ENCODE measurements around the gene SAT2. TPM values are rescaled to one million over a fixed set of nuclear protein-coding genes. Genes with fewer than 3 reads are reported as not detected.

SAT2 gene
- total and polyA plus RNA-seq, 2 of the 13 experiments (the other 11 are each of a cell fraction or from before 2014, with no cell fraction given), result 37.6 to 93.7 TPM

DNA sequence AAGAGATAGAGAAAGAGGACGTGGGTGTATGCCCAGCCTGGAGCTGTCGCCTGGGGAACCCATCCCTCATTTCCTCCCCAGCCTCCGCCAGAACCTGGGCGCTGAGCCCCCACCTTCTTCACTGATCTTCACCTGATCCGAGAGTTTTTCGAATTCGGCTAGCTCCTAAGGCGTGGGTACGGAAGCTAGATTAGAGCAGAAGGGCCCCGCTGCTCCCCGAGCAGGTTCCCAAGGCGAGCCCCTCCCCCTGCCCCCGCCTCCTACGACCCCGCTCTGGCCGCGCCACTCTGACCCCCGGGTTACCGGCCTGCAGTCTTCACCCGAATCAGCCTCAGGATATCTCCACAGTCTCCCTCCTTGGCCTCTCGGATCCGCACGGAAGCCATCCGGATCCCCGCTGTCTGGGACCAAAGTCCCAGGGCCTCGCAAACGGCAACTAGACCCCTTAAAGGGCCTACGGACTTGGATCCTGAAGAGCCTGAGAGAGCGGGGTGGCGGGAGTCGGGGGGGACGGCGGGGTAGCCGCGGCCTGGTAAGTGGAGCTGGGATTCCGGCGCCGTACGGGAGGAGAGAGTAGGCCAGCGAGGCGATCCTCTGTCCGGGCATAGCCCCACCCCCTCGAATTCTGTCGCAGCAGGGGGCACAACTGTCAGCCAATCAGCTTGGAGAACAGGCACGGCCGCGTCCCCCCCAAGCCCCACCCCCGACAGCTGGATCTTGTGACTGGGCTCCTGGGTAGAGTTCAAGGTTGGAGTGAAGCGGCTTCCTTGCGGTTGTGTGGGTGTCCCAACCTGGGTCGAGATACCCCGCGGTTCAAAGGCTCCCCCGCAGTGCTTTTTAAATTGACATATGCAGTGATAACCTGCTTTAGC is at the start of gene SAT2 (continued):
- TF ChIP-seq ZNF256 (CRISPR knock-in tag; conservative IDR thresholded peaks at IDR 0.05), result no peak
- TF ChIP-seq GABPB1 (CRISPR knock-in tag; IDR thresholded peaks at IDR 0.05), result peak; percentile 66
- TF ChIP-seq, protein P1, sequence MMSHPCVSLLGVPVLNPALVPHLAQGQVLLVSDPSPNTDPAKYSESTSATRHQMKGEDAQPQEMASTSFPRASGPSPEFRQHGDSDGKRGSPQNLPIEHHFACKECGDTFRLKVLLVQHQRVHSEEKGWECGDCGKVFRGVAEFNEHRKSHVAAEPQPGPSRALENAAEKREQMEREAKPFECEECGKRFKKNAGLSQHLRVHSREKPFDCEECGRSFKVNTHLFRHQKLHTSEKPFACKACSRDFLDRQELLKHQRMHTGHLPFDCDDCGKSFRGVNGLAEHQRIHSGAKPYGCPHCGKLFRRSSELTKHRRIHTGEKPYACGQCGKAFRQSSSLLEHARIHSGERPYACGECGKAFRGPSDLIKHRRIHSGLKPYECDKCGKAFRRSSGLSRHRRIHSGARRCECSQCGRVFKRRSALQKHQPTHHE (CRISPR knock-in tag; IDR thresholded peaks at IDR 0.05; ENCODE audit: borderline replicate concordance), result no peak
- TF ChIP-seq, protein P2, sequence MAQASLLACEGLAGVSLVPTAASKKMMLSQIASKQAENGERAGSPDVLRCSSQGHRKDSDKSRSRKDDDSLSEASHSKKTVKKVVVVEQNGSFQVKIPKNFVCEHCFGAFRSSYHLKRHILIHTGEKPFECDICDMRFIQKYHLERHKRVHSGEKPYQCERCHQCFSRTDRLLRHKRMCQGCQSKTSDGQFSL (CRISPR knock-in tag; IDR thresholded peaks at IDR 0.05), result peak; percentile 91
- TF ChIP-seq, protein P3, sequence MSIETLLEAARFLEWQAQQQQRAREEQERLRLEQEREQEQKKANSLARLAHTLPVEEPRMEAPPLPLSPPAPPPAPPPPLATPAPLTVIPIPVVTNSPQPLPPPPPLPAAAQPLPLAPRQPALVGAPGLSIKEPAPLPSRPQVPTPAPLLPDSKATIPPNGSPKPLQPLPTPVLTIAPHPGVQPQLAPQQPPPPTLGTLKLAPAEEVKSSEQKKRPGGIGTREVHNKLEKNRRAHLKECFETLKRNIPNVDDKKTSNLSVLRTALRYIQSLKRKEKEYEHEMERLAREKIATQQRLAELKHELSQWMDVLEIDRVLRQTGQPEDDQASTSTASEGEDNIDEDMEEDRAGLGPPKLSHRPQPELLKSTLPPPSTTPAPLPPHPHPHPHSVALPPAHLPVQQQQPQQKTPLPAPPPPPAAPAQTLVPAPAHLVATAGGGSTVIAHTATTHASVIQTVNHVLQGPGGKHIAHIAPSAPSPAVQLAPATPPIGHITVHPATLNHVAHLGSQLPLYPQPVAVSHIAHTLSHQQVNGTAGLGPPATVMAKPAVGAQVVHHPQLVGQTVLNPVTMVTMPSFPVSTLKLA (IDR thresholded peaks at IDR 0.05), result no peak
- no peak for TF ChIP-seq SCMH1 (CRISPR knock-in tag; IDR thresholded peaks at IDR 0.05; ENCODE audit: borderline replicate concordance)
- no peak for TF ChIP-seq FLYWCH1 (CRISPR knock-in tag; IDR thresholded peaks at IDR 0.05)
- TF ChIP-seq, protein P4, sequence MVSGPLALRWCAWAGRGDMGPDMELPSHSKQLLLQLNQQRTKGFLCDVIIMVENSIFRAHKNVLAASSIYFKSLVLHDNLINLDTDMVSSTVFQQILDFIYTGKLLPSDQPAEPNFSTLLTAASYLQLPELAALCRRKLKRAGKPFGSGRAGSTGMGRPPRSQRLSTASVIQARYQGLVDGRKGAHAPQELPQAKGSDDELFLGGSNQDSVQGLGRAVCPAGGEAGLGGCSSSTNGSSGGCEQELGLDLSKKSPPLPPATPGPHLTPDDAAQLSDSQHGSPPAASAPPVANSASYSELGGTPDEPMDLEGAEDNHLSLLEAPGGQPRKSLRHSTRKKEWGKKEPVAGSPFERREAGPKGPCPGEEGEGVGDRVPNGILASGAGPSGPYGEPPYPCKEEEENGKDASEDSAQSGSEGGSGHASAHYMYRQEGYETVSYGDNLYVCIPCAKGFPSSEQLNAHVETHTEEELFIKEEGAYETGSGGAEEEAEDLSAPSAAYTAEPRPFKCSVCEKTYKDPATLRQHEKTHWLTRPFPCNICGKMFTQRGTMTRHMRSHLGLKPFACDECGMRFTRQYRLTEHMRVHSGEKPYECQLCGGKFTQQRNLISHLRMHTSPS (CRISPR knock-in tag; IDR thresholded peaks at IDR 0.05; ENCODE audit: low read depth), result 0 out of 2 replicates have a peak, but pooled peaks have one; percentile 41
- peak; percentile 17; the same call in 1 of the 2 replicates for TF ChIP-seq ZNF563 (CRISPR knock-in tag; IDR thresholded peaks at IDR 0.05)
- no peak for TF ChIP-seq ZNF24 (IDR thresholded peaks at IDR 0.05)
- TF ChIP-seq FIP1L1 (IDR thresholded peaks at IDR 0.05; ENCODE audit: borderline replicate concordance, insufficient read depth, low read depth, low read length), result no peak
- TF ChIP-seq ZNF773 (CRISPR knock-in tag; IDR thresholded peaks at IDR 0.05; ENCODE audit: borderline replicate concordance), result no peak
- peak; percentile 59; the same call in 1 of the 2 replicates for TF ChIP-seq KLF15 (CRISPR knock-in tag; IDR thresholded peaks at IDR 0.05; ENCODE audit: borderline replicate concordance)
- TF ChIP-seq CAMTA2 (CRISPR knock-in tag; IDR thresholded peaks at IDR 0.05; ENCODE audit: borderline replicate concordance), result no peak
- no peak for TF ChIP-seq SRY (CRISPR knock-in tag; IDR thresholded peaks at IDR 0.05)
- TF ChIP-seq, protein P5, sequence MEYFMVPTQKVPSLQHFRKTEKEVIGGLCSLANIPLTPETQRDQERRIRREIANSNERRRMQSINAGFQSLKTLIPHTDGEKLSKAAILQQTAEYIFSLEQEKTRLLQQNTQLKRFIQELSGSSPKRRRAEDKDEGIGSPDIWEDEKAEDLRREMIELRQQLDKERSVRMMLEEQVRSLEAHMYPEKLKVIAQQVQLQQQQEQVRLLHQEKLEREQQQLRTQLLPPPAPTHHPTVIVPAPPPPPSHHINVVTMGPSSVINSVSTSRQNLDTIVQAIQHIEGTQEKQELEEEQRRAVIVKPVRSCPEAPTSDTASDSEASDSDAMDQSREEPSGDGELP (IDR thresholded peaks at IDR 0.05; ENCODE audit: borderline replicate concordance, low read depth), result peak; percentile 93
- no peak for TF ChIP-seq ZNF713 (CRISPR knock-in tag; IDR thresholded peaks at IDR 0.05)
- TF ChIP-seq ZFP36L1 (CRISPR knock-in tag; IDR thresholded peaks at IDR 0.05), result no peak
- peak; percentile 44; the same call in 1 of the 2 replicates for TF ChIP-seq SP2 (CRISPR knock-in tag; IDR thresholded peaks at IDR 0.05)
- TF ChIP-seq MIER2 (CRISPR knock-in tag; IDR thresholded peaks at IDR 0.05), result no peak
- no peak for TF ChIP-seq ZNF879 (CRISPR knock-in tag; IDR thresholded peaks at IDR 0.05)
- TF ChIP-seq KDM2A (CRISPR knock-in tag; IDR thresholded peaks at IDR 0.05; ENCODE audit: borderline replicate concordance, low read depth), result peak; percentile 78; the same call in 1 of the 2 replicates

All from HepG2 (cell line).